ENCODE measurements around the gene DYNC1LI1.

DYNC1LI1 gene

DNA sequence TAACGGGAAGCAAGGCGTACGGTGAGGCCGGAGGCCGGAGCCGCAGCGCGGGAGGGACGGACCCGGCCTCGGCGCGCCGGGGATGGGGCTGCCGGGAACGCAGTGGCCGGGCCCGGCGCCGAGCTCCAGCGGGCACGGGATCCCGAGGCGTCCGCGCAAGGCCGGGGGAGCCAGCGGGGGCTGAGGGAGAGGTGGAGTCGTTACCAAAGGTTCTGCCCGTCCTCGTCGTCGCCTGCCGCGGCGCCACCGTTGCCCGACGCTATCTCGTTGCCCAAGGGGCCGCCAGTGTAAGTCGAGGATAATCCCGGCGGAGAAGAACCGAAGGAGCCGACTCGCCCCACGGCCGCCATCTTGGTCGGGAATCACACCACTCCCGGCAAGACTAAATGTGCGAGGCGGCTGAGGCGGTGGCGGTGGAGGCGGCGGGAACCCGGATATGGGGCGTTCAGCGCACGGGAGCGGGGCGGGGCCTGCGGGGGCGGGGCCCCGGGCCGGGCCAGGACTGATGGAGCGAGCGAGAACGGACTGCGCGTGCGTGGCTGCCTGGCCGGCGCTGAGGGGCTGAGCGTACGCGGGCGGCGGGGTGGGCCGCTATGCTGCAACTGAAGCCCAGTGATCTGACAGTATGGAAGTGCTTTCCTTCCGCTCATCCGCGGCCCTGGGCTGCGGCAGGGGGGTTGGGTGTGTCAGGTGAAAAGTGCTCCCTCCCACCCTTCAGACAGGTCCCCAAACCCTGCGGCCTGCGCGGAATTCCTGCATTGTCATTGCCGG, at the start of gene DYNC1LI1:
DYNC1LI1 (minus strand) TSS at position 438 of the 771 bp plus-strand sequence; CDS start at position 350, 88 bp downstream.
- TF ChIP-seq, protein P1, sequence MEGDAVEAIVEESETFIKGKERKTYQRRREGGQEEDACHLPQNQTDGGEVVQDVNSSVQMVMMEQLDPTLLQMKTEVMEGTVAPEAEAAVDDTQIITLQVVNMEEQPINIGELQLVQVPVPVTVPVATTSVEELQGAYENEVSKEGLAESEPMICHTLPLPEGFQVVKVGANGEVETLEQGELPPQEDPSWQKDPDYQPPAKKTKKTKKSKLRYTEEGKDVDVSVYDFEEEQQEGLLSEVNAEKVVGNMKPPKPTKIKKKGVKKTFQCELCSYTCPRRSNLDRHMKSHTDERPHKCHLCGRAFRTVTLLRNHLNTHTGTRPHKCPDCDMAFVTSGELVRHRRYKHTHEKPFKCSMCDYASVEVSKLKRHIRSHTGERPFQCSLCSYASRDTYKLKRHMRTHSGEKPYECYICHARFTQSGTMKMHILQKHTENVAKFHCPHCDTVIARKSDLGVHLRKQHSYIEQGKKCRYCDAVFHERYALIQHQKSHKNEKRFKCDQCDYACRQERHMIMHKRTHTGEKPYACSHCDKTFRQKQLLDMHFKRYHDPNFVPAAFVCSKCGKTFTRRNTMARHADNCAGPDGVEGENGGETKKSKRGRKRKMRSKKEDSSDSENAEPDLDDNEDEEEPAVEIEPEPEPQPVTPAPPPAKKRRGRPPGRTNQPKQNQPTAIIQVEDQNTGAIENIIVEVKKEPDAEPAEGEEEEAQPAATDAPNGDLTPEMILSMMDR (IDR thresholded peaks at IDR 0.05; ENCODE audit: insufficient read depth, low read depth, low read length, missing control alignments) = no peak
- H3K4me3 ChIP-seq (ENCODE audit: low read depth, low read length) = peak within 1 kb of the TSS; percentile 97
- peak; percentile 95 for DNase-seq (ENCODE audit: low read depth)

DNA sequence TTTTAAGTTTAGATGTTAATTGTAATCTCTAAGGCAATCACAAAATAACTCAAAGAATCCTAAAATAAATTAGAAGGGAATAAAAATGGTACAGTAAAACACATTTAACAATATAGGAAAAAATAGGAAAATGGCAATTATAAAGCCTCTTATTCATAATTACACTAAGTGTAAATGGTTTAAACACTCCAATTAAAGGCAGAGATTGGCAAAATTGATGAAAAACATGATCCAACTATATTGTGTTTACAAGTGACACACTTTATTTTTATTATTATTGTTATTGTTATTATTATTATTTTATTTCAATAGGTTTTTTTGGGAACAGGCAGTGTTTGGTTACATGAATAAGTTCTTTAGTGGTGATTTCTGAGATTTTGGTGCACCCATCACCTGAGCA, 48.7 kb upstream of the DYNC1LI1 start:
- no peak for DNase-seq (ENCODE audit: low read depth)

DNA sequence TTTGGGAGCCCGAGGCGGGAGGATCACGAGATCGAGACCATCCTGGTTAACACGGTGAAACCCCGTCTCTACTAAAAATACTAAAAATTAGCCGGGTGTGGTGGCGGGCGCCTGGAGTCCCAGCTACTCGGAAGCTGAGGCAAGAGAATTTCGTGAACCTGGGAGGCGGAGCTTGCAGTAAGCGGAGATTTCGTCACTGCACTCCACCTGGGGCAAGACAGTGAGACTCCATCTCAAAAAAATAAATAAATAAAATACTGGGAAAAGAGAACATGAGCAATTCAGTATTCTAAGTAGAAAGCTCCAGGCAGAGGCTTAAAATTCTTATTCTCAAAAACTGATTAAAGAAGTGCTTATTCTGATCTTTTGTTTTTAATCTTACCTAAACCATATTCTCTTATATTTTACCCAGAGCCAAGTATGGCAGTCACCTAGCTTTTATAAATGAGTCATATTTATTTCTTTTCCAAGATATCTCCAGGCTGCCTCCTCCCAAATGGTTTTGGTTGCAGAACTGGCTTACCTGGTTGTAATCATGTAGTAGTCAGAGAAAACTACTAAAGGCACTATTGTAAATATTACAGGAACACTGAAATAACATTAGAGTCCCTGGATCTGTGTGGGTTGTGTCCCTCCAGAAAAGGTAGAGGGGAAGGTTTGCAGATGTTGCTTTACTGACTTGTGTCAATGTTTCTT, 45.8 kb upstream of the DYNC1LI1 start:
- TF ChIP-seq, protein P1 (IDR thresholded peaks at IDR 0.05; ENCODE audit: insufficient read depth, low read depth, low read length, missing control alignments) = no peak
- DNase-seq (ENCODE audit: low read depth) = no peak
- H3K4me3 ChIP-seq (ENCODE audit: low read depth, low read length) = no peak overlapping the region

More for the DNA sequence above, 48.7 kb upstream of the DYNC1LI1 start:
- TF ChIP-seq, protein P1 (IDR thresholded peaks at IDR 0.05; ENCODE audit: insufficient read depth, low read depth, low read length, missing control alignments) = no peak
- no peak overlapping the region for H3K4me3 ChIP-seq (ENCODE audit: low read depth, low read length)

DNA sequence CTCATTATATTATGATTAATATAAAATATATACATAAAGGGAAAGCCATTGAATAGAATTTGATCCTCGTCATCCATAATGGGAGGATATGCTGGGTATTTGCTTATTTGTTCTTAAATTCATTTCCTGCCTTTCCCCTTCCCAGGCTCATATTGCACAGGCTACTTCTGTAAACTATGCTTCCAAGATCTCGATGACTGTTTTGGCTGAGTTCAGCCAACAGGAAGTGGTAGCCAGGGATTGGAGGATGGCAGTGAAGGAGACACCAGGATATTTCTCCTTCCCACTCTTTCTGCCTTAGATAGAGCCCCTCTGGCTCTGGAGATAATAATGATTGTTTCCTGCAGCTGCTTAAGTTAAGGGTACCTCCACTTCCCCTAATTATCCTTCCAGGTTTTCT, 44.3 kb upstream of the DYNC1LI1 start:
- TF ChIP-seq, protein P1 (IDR thresholded peaks at IDR 0.05; ENCODE audit: insufficient read depth, low read depth, low read length, missing control alignments) = no peak

DNA sequence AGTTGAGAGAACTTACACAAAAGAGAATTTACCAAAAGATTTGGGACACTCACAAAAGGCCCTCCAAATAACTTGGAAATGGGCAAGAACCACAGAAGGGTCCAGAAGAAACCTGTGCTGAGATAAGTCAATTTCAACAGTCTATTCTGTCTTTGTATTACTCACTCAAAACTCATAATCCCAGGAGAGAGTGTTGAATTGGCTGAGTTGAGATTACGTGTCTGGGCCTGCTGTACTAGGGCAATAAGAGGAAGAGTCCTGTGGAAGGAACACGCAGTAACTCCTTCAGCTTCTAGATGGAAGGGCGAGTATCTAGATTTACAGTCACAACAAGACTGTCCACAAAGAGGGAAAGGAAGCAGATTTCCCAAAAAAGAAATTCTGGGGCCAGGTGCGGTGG, 42.5 kb upstream of the DYNC1LI1 start:
- TF ChIP-seq, protein P1 (IDR thresholded peaks at IDR 0.05; ENCODE audit: insufficient read depth, low read depth, low read length, missing control alignments) = no peak
- H3K4me3 ChIP-seq (ENCODE audit: low read depth, low read length) = no peak overlapping the region
- DNase-seq (ENCODE audit: low read depth) = no peak

More for the DNA sequence above, 44.3 kb upstream of the DYNC1LI1 start:
- no peak for DNase-seq (ENCODE audit: low read depth)
- H3K4me3 ChIP-seq (ENCODE audit: low read depth, low read length) = no peak overlapping the region

DNA sequence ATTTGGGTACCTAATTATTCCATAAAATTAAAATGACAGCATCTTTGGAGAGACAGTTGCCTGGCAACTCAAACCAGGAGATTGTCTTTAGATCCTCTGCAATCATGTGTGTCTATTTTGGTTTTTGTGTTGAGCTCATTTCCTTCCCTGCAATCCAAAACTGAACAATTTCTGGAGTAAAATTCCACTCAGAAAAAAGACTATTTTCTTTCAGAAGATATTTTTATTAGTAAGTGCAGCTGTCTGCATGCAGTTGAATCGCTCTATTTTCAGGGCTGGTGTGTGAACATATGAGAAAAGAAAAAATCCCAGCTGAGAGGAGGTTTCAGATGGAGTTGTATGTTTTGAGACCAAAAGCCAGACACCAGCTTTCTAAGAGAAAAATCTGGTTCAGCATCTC, 41.9 kb upstream of the DYNC1LI1 start:
- no peak overlapping the region for H3K4me3 ChIP-seq (ENCODE audit: low read depth, low read length)
- DNase-seq (ENCODE audit: low read depth) = no peak
- TF ChIP-seq, protein P1 (IDR thresholded peaks at IDR 0.05; ENCODE audit: insufficient read depth, low read depth, low read length, missing control alignments) = no peak

Data from GM12865 (cell line).